ENCODE results near the gene BEX3. TPM values are rescaled to one million over a fixed set of nuclear protein-coding genes. Genes with fewer than 3 reads are reported as not detected.
A peak's percentile ranks its signal among the peaks of the same experiment; 100 is the strongest.

BEX3 gene
- total RNA-seq: 10 to 100 TPM; 64.8 to 83.7 TPM
- polyA plus RNA-seq: 100 to 1,000 TPM; 201 to 237 TPM
- long read RNA-seq, donor 1, transcript BEX3-201 (3 exons, 921 nt): major isoform, 20 of 29 reads
- long read RNA-seq, donor 1, transcript BEX3-204 (3 exons, 913 nt): minor isoform, 6 of 29 reads
- long read RNA-seq, donor 1, partial matches to known transcripts: 0 of 29 reads
- long read RNA-seq, donor 1, other reads (novel, unspliced or antisense): 1 of 29 reads
- long read RNA-seq, donor 2, transcript BEX3-201 (3 exons, 921 nt): major isoform, 24 of 35 reads
- long read RNA-seq, donor 2, partial matches to known transcripts: 3 of 35 reads
- long read RNA-seq, donor 2, other reads (novel, unspliced or antisense): 2 of 35 reads

DNA sequence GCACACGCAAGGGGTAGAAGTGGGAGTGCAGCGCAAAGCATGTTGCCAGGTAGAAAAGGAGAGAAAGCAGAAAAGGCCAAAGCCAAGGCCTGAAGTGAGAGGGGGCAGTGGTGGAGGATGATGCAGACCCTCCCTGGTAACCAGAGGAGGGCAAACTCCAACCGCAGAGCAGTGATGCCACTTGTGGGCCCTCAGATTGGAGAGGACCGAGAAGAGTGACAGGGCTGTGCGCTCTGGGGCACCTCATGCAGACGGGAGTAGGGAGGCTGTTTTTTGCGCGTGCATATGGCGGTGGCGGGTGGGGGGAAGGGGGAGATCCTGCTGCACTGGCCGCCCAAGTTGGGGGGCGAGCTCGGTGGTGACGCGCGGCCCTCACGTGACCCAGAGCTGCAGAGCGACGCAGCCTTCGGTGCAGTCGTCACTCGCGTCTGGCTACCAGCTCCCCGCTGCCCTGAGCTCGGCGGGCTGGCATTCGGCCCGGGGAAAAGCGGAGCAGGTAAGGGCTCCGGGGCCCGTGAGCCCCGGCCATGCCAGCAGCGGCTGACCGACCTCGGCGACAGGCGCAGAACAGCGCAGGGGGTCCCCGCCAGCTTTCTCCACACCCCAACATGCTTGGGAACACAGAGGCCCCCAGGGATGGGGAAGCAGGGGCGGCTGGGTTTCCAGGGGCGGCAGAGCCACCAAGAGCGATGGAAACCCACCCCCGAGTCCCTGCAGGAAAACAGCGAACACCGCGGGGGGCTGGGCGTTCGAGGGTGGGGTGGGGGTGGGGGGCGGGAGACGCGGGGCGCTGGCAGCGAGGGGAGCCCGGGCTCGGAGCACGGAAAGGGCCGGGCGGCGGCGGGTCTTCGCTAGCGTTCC is at the start of gene BEX3:
Gene BEX3, plus strand, starts transcription at position 421 of the 861 bp plus-strand sequence. CDS start 984 bp downstream, outside the sequence.
- WGBS, 2 donors: 3 to 28% methylated on average over 47 to 61 of the region's 62 CpGs
- H3K4me1 ChIP-seq (ENCODE audit: control insufficient read depth in 1 of 2, insufficient read depth in 2 of 2, low read length in 2 of 2): no peaks in the 10 kb centered on the region
- ATAC-seq (ENCODE audit: low FRiP score): peak; percentile 86
- no peaks in the 10 kb centered on the region for H3K27me3 ChIP-seq (ENCODE audit: control insufficient read depth in 1 of 2, insufficient read depth in 2 of 2, low read length in 1 of 2)
- H3K9me3 ChIP-seq (ENCODE audit: control insufficient read depth, low read length): no peaks in the 10 kb centered on the region
- intact Hi-C loops (cut with DNase I): no loop called here
- no peaks in the 10 kb centered on the region for H3K36me3 ChIP-seq (ENCODE audit: control insufficient read depth in 1 of 2, insufficient read depth in 2 of 2, low read length in 1 of 2)
- DNase-seq: peak; percentile 68 to 79
- H3K4me3 ChIP-seq (ENCODE audit: low read length in 2 of 2): peak within 1 kb of the TSS; percentile 64 to 89
- H3K27ac ChIP-seq (ENCODE audit: low read depth in 1 of 2, low read length in 2 of 2): peak within 1 kb of the TSS in 1 of 2 donors; percentile 79

DNA sequence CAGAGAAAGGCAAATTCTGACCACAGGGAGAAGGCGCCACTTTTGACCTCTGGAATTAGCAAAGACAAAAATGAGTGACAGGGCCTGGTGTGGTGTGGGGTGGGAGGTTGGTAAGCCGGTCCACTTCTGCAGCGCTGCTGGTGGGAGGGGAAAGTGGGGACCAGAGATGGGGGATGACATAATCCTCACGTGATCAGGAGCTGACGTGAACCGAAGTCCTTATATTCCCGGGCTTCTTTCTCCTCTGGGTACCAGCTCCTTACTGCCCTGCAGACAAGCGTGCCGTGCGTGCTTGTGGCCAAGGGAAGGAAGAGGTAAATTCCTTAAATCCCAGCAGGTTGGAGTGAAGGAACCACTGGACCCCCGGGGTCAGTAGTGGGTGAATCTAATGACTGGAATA is 46.3 kb upstream of the BEX3 start, which contains the start of gene TCEAL7:
Gene TCEAL7, plus strand, starts transcription at position 249 of the 400 bp plus-strand sequence. CDS start 1,165 bp downstream, outside the sequence.
- intact Hi-C loops (cut with DNase I): loop anchor here in 1 of 2 donors (10.0 kb wide), 1 partner anchor 115 kb away; the partner anchor contains the start of gene BEX4
- no peak within 1 kb of the TSS for H3K27ac ChIP-seq (ENCODE audit: low read depth in 1 of 2, low read length in 2 of 2)

GRCh38 chrX:103330681-103331288 is 45.6 kb upstream of the BEX3 start:
- Histone ChIP-seq H3K27me3 (ENCODE audit: control insufficient read depth in 1 of 2, insufficient read depth in 2 of 2, low read length in 1 of 2) (no peaks in the 10 kb centered on the region), H3K4me3 (ENCODE audit: low read length in 2 of 2) (peak overlapping the region in 1 of 2 donors; percentile 10), H3K4me1 (ENCODE audit: control insufficient read depth in 1 of 2, insufficient read depth in 2 of 2, low read length in 2 of 2) (no peaks in the 10 kb centered on the region), H3K27ac (ENCODE audit: low read depth in 1 of 2, low read length in 2 of 2) (no peak overlapping the region), H3K9me3 (ENCODE audit: control insufficient read depth, low read length) (no peaks in the 10 kb centered on the region), H3K36me3 (ENCODE audit: control insufficient read depth in 1 of 2, insufficient read depth in 2 of 2, low read length in 1 of 2) (no peaks in the 10 kb centered on the region)
- no peak for DNase-seq
- WGBS, 2 donors: 21 to 29% methylated on average over 21 of the region's 21 CpGs
- intact Hi-C loops (cut with DNase I): loop anchor here in 1 of 2 donors (10.0 kb wide), 1 partner anchor 116 kb away; the partner anchor contains the start of gene BEX4
- peak; percentile 75 for ATAC-seq (ENCODE audit: low FRiP score)

More for the DNA sequence above, 46.3 kb upstream of the BEX3 start, which contains the start of gene TCEAL7:
- no peaks in the 10 kb centered on the region for H3K36me3 ChIP-seq (ENCODE audit: control insufficient read depth in 1 of 2, insufficient read depth in 2 of 2, low read length in 1 of 2)
- 8 to 21% methylated on average over 9 to 11 of the region's 11 CpGs for WGBS, 2 donors
- no peaks in the 10 kb centered on the region for H3K9me3 ChIP-seq (ENCODE audit: control insufficient read depth, low read length)
- no peaks in the 10 kb centered on the region for H3K4me1 ChIP-seq (ENCODE audit: control insufficient read depth in 1 of 2, insufficient read depth in 2 of 2, low read length in 2 of 2)
- ATAC-seq (ENCODE audit: low FRiP score) (peak; percentile 75), DNase-seq (peak in 1 of 2 donors; percentile 46)
- H3K4me3 ChIP-seq (ENCODE audit: low read length in 2 of 2): peak within 1 kb of the TSS; percentile 10 to 18
- no peaks in the 10 kb centered on the region for H3K27me3 ChIP-seq (ENCODE audit: control insufficient read depth in 1 of 2, insufficient read depth in 2 of 2, low read length in 1 of 2)

- no peak for ATAC-seq (ENCODE audit: low FRiP score)
- intact Hi-C loops (cut with DNase I): loop anchor here in 1 of 2 donors (10.0 kb wide), 1 partner anchor 124 kb away; the partner anchor contains the start of gene BEX4
Measured at GRCh38 chrX:103338663-103339062, 37.7 kb upstream of the BEX3 start.

DNA sequence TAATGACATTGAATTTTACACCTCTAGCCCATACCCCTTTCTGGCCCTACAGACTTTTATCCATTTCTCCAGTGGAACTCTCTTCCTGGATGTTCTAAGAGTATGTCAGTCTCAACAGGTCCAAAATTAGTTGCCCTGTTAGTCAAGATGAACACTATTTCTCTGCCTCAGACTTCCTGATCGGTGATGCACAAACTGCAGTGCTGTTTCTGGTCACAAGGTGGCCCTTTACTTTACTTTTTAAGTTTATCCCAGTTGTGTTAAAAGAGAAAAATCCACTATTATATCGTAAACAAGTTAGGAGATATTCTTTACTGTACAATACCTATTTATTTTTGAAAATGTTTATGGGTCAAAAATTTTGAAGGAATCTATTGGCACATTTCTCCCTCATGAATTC is 33.2 kb upstream of the BEX3 start:
- Histone ChIP-seq H3K4me1 (ENCODE audit: control insufficient read depth in 1 of 2, insufficient read depth in 2 of 2, low read length in 2 of 2) (no peaks in the 10 kb centered on the region), H3K36me3 (ENCODE audit: control insufficient read depth in 1 of 2, insufficient read depth in 2 of 2, low read length in 1 of 2) (no peaks in the 10 kb centered on the region), H3K27ac (ENCODE audit: low read depth in 1 of 2, low read length in 2 of 2) (no peak overlapping the region), H3K4me3 (ENCODE audit: low read length in 2 of 2) (no peak overlapping the region), H3K9me3 (ENCODE audit: control insufficient read depth, low read length) (no peaks in the 10 kb centered on the region), H3K27me3 (ENCODE audit: control insufficient read depth in 1 of 2, insufficient read depth in 2 of 2, low read length in 1 of 2) (no peaks in the 10 kb centered on the region)
- ATAC-seq (ENCODE audit: low FRiP score) (no peak), DNase-seq (no peak)
- 1 to 21% methylated on average over 2 of the region's 2 CpGs for WGBS, 2 donors
- intact Hi-C loops (cut with DNase I): no loop called here

More at GRCh38 chrX:103338663-103339062, 37.7 kb upstream of the BEX3 start:
- Histone ChIP-seq H3K9me3 (ENCODE audit: control insufficient read depth, low read length) (no peaks in the 10 kb centered on the region), H3K36me3 (ENCODE audit: control insufficient read depth in 1 of 2, insufficient read depth in 2 of 2, low read length in 1 of 2) (no peaks in the 10 kb centered on the region), H3K27ac (ENCODE audit: low read depth in 1 of 2, low read length in 2 of 2) (no peak overlapping the region), H3K4me3 (ENCODE audit: low read length in 2 of 2) (no peak overlapping the region), H3K4me1 (ENCODE audit: control insufficient read depth in 1 of 2, insufficient read depth in 2 of 2, low read length in 2 of 2) (no peaks in the 10 kb centered on the region), H3K27me3 (ENCODE audit: control insufficient read depth in 1 of 2, insufficient read depth in 2 of 2, low read length in 1 of 2) (no peaks in the 10 kb centered on the region)
- DNase-seq: no peak
- WGBS, 2 donors: 48 to 67% methylated on average over 3 of the region's 3 CpGs

GRCh38 chrX:103344606-103345005 is 31.7 kb upstream of the BEX3 start:
- ATAC-seq (ENCODE audit: low FRiP score) (no peak), DNase-seq (no peak)
- intact Hi-C loops (cut with DNase I): loop anchor here (2.0 to 5.0 kb wide), 2 partner anchors 118 to 120 kb away; no protein-coding TSS in a partner anchor

DNA sequence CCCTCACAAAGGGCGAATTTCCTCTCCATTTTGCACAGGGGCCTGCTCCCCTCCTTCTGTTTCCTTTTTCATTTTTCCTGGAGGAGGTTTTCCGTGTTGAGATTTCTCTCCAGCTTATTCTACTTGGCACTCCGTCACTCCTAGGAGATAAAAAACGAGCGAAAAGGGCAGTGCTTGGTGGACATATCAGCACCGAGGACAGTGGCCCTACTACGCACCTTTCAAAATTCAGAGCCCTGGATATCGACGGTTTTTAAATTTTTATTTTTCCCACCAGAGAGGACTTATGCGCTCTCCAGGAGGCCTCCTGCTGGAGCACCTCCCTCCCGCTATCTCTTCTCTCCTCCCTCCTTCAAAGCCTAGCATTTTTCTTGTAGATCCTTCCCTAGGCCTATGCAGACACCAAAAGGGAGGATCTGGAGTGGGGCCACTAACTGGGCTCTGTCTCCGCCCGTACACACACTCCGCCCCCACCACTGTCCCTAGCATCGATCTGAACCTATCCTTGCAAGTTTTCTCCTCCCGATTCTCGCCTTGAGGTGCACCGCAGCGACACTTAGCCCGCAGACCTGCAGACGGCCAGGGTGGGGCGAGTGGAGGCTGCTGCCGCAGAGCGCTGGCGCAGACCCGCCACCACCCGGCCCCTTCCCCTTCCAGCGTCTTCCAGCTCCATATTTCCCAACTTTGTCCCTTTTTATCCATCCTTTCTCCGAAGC is 28.5 kb upstream of the BEX3 start:
- WGBS, 2 donors: 39 to 42% methylated on average over 29 of the region's 29 CpGs
- Histone ChIP-seq H3K4me1 (ENCODE audit: control insufficient read depth in 1 of 2, insufficient read depth in 2 of 2, low read length in 2 of 2) (no peaks in the 10 kb centered on the region), H3K9me3 (ENCODE audit: control insufficient read depth, low read length) (no peaks in the 10 kb centered on the region), H3K27me3 (ENCODE audit: control insufficient read depth in 1 of 2, insufficient read depth in 2 of 2, low read length in 1 of 2) (no peaks in the 10 kb centered on the region), H3K36me3 (ENCODE audit: control insufficient read depth in 1 of 2, insufficient read depth in 2 of 2, low read length in 1 of 2) (no peaks in the 10 kb centered on the region), H3K27ac (ENCODE audit: low read depth in 1 of 2, low read length in 2 of 2) (no peak overlapping the region), H3K4me3 (ENCODE audit: low read length in 2 of 2) (no peak overlapping the region)
- intact Hi-C loops (cut with DNase I): loop anchor here in 1 of 2 donors (5.0 kb wide), 1 partner anchor 114 kb away; no protein-coding TSS in a partner anchor
- no peak for ATAC-seq (ENCODE audit: low FRiP score)
- DNase-seq: no peak

More at GRCh38 chrX:103344606-103345005, 31.7 kb upstream of the BEX3 start:
- H3K27ac ChIP-seq (ENCODE audit: low read depth in 1 of 2, low read length in 2 of 2): no peak overlapping the region
- H3K9me3 ChIP-seq (ENCODE audit: control insufficient read depth, low read length): no peaks in the 10 kb centered on the region
- H3K4me3 ChIP-seq (ENCODE audit: low read length in 2 of 2): no peak overlapping the region
- no peaks in the 10 kb centered on the region for H3K36me3 ChIP-seq (ENCODE audit: control insufficient read depth in 1 of 2, insufficient read depth in 2 of 2, low read length in 1 of 2)
- H3K27me3 ChIP-seq (ENCODE audit: control insufficient read depth in 1 of 2, insufficient read depth in 2 of 2, low read length in 1 of 2): no peaks in the 10 kb centered on the region
- 57 to 88% methylated on average over 2 of the region's 2 CpGs for WGBS, 2 donors
- no peaks in the 10 kb centered on the region for H3K4me1 ChIP-seq (ENCODE audit: control insufficient read depth in 1 of 2, insufficient read depth in 2 of 2, low read length in 2 of 2)
